Measurements from ENCODE around the gene CHST11. TPM values are rescaled to one million over a fixed set of nuclear protein-coding genes. Genes with fewer than 3 reads are reported as not detected.

The CHST11 gene
- total and polyA plus RNA-seq, 10 donors, result 5.2 to 65.1 (median 48.4) TPM

DNA sequence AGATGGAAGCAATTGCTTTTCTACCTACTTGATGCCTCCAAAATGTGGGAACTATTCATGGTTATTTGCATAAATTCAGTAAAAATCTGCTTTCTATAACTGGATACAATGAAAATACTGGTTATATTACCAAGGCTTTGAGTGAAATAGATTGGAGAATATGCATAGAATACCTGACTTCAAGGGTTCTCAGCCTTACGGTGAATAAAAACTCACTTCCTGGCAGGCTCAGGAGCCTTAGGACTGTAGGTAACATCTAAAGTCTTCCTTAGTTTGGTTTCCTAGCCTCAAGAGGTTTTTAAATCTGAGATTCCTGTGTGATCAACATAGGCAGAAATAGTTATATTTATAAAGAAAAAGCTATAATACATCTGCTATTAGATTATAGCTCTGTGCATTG lies 342.7 kb downstream of the CHST11 start:
- 90 to 99% (median 94%) methylated on average over 1 of the region's 1 CpG for WGBS, 5 donors

DNA sequence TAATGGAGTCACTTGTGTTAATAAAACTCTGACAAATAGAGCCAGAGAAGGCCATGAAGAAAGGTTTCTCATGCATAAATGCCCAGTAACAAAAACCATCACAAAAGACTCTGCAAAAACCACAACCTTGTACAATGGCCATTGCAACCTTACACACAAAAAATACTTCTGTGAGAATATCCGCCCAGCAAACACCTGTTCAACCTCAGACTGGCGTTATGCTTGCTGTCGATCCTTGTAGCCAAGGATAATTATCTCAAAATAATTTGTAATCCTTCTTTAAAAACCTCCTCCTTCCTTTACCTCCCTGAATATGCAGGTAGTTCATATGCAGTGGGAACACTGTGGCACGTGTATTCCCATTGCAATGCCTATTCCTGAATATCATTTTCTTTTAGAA lies 344.3 kb downstream of the CHST11 start:
- Histone ChIP-seq H3K9me3 (no peaks in the 10 kb centered on the region), H3K4me1 (no peaks in the 10 kb centered on the region), H3K27me3 (replicated peaks in 1 of 7) (no peaks in the 10 kb centered on the region), H3K36me3 (no peaks in the 10 kb centered on the region), H3K4me3 (no peak overlapping the region), H3K27ac (no peak overlapping the region)
- WGBS, 5 donors, result 91 to 97% (median 93%) methylated on average over 4 of the region's 4 CpGs
- intact Hi-C loops (cut with DNase I; ENCODE audit: low total_unique reads), result no loop called here
- TF ChIP-seq, protein P1, sequence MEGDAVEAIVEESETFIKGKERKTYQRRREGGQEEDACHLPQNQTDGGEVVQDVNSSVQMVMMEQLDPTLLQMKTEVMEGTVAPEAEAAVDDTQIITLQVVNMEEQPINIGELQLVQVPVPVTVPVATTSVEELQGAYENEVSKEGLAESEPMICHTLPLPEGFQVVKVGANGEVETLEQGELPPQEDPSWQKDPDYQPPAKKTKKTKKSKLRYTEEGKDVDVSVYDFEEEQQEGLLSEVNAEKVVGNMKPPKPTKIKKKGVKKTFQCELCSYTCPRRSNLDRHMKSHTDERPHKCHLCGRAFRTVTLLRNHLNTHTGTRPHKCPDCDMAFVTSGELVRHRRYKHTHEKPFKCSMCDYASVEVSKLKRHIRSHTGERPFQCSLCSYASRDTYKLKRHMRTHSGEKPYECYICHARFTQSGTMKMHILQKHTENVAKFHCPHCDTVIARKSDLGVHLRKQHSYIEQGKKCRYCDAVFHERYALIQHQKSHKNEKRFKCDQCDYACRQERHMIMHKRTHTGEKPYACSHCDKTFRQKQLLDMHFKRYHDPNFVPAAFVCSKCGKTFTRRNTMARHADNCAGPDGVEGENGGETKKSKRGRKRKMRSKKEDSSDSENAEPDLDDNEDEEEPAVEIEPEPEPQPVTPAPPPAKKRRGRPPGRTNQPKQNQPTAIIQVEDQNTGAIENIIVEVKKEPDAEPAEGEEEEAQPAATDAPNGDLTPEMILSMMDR (IDR thresholded peaks at IDR 0.05 in 8 of 11, conservative IDR thresholded peaks at IDR 0.05 in 3 of 11), result no peak
- TF ChIP-seq POLR2AphosphoS5 (IDR thresholded peaks at IDR 0.05) (no peak), POLR2A (IDR thresholded peaks at IDR 0.05) (no peak)
- DNase-seq, result no peak

More for the DNA sequence above, 342.7 kb downstream of the CHST11 start:
- no peaks in the 10 kb centered on the region for H3K27me3 ChIP-seq (replicated peaks in 1 of 7)
- H3K36me3 ChIP-seq, result no peaks in the 10 kb centered on the region
- intact Hi-C loops (cut with DNase I; ENCODE audit: low total_unique reads), result no loop called here
- no peak overlapping the region for H3K27ac ChIP-seq
- TF ChIP-seq POLR2A (IDR thresholded peaks at IDR 0.05), result no peak
- TF ChIP-seq POLR2AphosphoS5 (IDR thresholded peaks at IDR 0.05), result no peak
- TF ChIP-seq, protein P1 (IDR thresholded peaks at IDR 0.05 in 8 of 11, conservative IDR thresholded peaks at IDR 0.05 in 3 of 11), result no peak
- no peak overlapping the region for H3K4me3 ChIP-seq
- no peak for DNase-seq
- H3K9me3 ChIP-seq, result no peaks in the 10 kb centered on the region
- H3K4me1 ChIP-seq, result no peaks in the 10 kb centered on the region

GRCh38 chr12:104801427-104801826 lies 344.7 kb downstream of the CHST11 start:
- Histone ChIP-seq H3K36me3 (no peaks in the 10 kb centered on the region), H3K27me3 (replicated peaks in 1 of 7) (no peaks in the 10 kb centered on the region), H3K27ac (no peak overlapping the region), H3K4me3 (no peak overlapping the region), H3K9me3 (no peaks in the 10 kb centered on the region), H3K4me1 (no peaks in the 10 kb centered on the region)
- intact Hi-C loops (cut with DNase I; ENCODE audit: low total_unique reads), result no loop called here
- DNase-seq, result no peak
- TF ChIP-seq POLR2A (IDR thresholded peaks at IDR 0.05) (no peak), POLR2AphosphoS5 (IDR thresholded peaks at IDR 0.05) (no peak)
- TF ChIP-seq, protein P1 (IDR thresholded peaks at IDR 0.05 in 8 of 11, conservative IDR thresholded peaks at IDR 0.05 in 3 of 11), result no peak

- 68 to 77% (median 77%) methylated on average over 3 of the region's 3 CpGs for WGBS, 5 donors
- Histone ChIP-seq H3K4me1 (no peaks in the 10 kb centered on the region), H3K27me3 (replicated peaks in 1 of 7) (no peaks in the 10 kb centered on the region), H3K4me3 (no peak overlapping the region), H3K9me3 (no peaks in the 10 kb centered on the region), H3K27ac (no peak overlapping the region), H3K36me3 (no peaks in the 10 kb centered on the region)
- TF ChIP-seq, protein P1 (IDR thresholded peaks at IDR 0.05 in 8 of 11, conservative IDR thresholded peaks at IDR 0.05 in 3 of 11), result no peak
- TF ChIP-seq POLR2AphosphoS5 (IDR thresholded peaks at IDR 0.05) (no peak), POLR2A (IDR thresholded peaks at IDR 0.05) (no peak)
- DNase-seq, result no peak
- intact Hi-C loops (cut with DNase I; ENCODE audit: low total_unique reads), result no loop called here
Observed at GRCh38 chr12:104802208-104802607, 345.5 kb downstream of the CHST11 start.

Data from spleen (tissue), 11 donors.